IMR-90 (cell line): ENCODE data around the gene RGL1. TPM values are rescaled to one million over a fixed set of nuclear protein-coding genes. Genes with fewer than 3 reads are reported as not detected.

Experiments used
- ATAC-seq: fragments of 200-7000 bp; cut with Tn5 transposase; 2 replicates; pipeline ENCODE4 v1.9.1; 2020; ENCODE audit warnings: low read depth, mild to moderate bottlenecking, moderate library complexity
- BruUV-seq: library from RNA; stranded (reverse); fragments of 400-500 nt; replicated peaks from 2 replicates; lab custom pipeline; 2021; lab: Mats Ljungman, UMichigan
- CTCF ChIA-PET: fragments of 300-600 bp; formaldehyde crosslinking; extraction: SDS; loops from one replicate; lab custom pipeline; 2021; ENCODE audit warnings: antibody characterized with exemption; lab: Yijun Ruan, JAX
- POLR2A ChIA-PET: fragments of 300-600 bp; sonication (Branson Sonifier 250); formaldehyde crosslinking; loops from one replicate; lab custom pipeline; 2022; ENCODE audit warnings: antibody characterized with exemption; ENCODE audit not compliant: unreplicated experiment; lab: Charles Lee
- DNase-seq: peaks from one replicate; pipeline ENCODE4 v3.0.0; 2013
- H2AFZ ChIP-seq: replicated peaks from 2 replicates; pipeline ENCODE3; 2013; ENCODE audit warnings: low read length, mild to moderate bottlenecking; ENCODE audit not compliant: poor library complexity
- H2AK5ac ChIP-seq: 2 replicates; pipeline ENCODE4 v1.6.1; 2013; ENCODE audit warnings: low read depth, low read length, inconsistent platforms
- H2AK9ac ChIP-seq: replicated peaks from 2 replicates; pipeline ENCODE3; 2013; ENCODE audit warnings: mild to moderate bottlenecking, low read depth, low read length, moderate library complexity; ENCODE audit not compliant: poor library complexity
- H2BK120ac ChIP-seq: 2 replicates; pipeline ENCODE4 v1.6.1; 2013; ENCODE audit warnings: low read depth, low read length, inconsistent platforms
- H2BK15ac ChIP-seq: 3 replicates; pipeline ENCODE4 v1.6.1; 2013; ENCODE audit warnings: low read depth, low read length, inconsistent platforms
- H2BK20ac ChIP-seq: 2 replicates; pipeline ENCODE4 v1.6.1; 2013; ENCODE audit warnings: low read depth, mild to moderate bottlenecking, inconsistent platforms, low read length, moderate library complexity
- H2BK5ac ChIP-seq: 2 replicates; pipeline ENCODE4 v1.6.1; 2013; ENCODE audit warnings: mild to moderate bottlenecking, low read depth, low read length, inconsistent platforms; ENCODE audit not compliant: poor library complexity, severe bottlenecking
- H3K14ac ChIP-seq: replicated peaks from 2 replicates; pipeline ENCODE4 v1.6.1; 2013; ENCODE audit warnings: low read depth, low read length, inconsistent platforms
- H3K18ac ChIP-seq: 2 replicates; pipeline ENCODE4 v1.6.1; 2013; ENCODE audit warnings: low read depth, low read length, control low read depth
- H3K23ac ChIP-seq: 2 replicates; pipeline ENCODE4 v1.6.1; 2013; ENCODE audit warnings: low read depth, low read length, inconsistent platforms
- H3K27ac ChIP-seq: 2 replicates; pipeline ENCODE4 v1.5.1; 2013; ENCODE audit warnings: mild to moderate bottlenecking, control low read depth, low read length; ENCODE audit not compliant: insufficient read depth
- H3K27me3 ChIP-seq: 2 replicates; pipeline ENCODE4 v1.6.1; 2013; ENCODE audit warnings: low read length; ENCODE audit not compliant: control insufficient read depth, insufficient read depth
- H3K36me3 ChIP-seq: 2 replicates; pipeline ENCODE4 v1.6.1; 2013; ENCODE audit warnings: low read length, mixed read lengths; ENCODE audit not compliant: control insufficient read depth, insufficient read depth
- H3K4ac ChIP-seq: 2 replicates; pipeline ENCODE4 v1.6.1; 2013; ENCODE audit warnings: low read depth, low read length, inconsistent platforms
- H3K4me1 ChIP-seq: 2 replicates; pipeline ENCODE4 v1.6.1; 2013; ENCODE audit warnings: low read length, mixed read lengths; ENCODE audit not compliant: control insufficient read depth, insufficient read depth
- H3K4me2 ChIP-seq: 2 replicates; pipeline ENCODE4 v1.6.1; 2013; ENCODE audit warnings: low read depth, mild to moderate bottlenecking, control low read depth, low read length, moderate library complexity
- H3K4me3 ChIP-seq: 2 replicates; pipeline ENCODE4 v1.5.1; 2013; ENCODE audit warnings: low read depth, mild to moderate bottlenecking, control low read depth, low read length, moderate library complexity; ENCODE audit not compliant: insufficient read depth
- H3K56ac ChIP-seq: 2 replicates; pipeline ENCODE4 v1.6.1; 2013; ENCODE audit warnings: low read length, inconsistent platforms; ENCODE audit not compliant: insufficient read depth; ENCODE audit errors: extremely low read depth
- H3K79me1 ChIP-seq, 2 experiments: 2 replicates each; pipeline ENCODE4 v1.6.1; 2013; ENCODE audit warnings: low read length in 2 of 2, inconsistent platforms in 1 of 2, low read depth in 1 of 2
- H3K9ac ChIP-seq: 2 replicates; pipeline ENCODE4 v1.6.1; 2013; ENCODE audit warnings: low read depth, low read length, control low read depth
- H3K9me1 ChIP-seq: 2 replicates; pipeline ENCODE4 v1.6.1; 2013; ENCODE audit warnings: low read length, inconsistent platforms; ENCODE audit not compliant: insufficient read depth
- H3K9me3 ChIP-seq: 2 replicates; pipeline ENCODE4 v1.6.1; 2013; ENCODE audit warnings: low read length; ENCODE audit not compliant: control insufficient read depth, insufficient read depth
- H4K20me1 ChIP-seq: 2 replicates; pipeline ENCODE4 v1.6.1; 2013; ENCODE audit warnings: low read length, inconsistent platforms; ENCODE audit not compliant: insufficient read depth
- H4K5ac ChIP-seq: 2 replicates; pipeline ENCODE4 v1.6.1; 2013; ENCODE audit warnings: mild to moderate bottlenecking, low read depth, low read length, control low read depth
- H4K8ac ChIP-seq, 2 experiments: 2 replicates each; pipeline ENCODE4 v1.6.1; 2013; ENCODE audit warnings: low read depth in 2 of 2, low read length in 2 of 2, control low read depth in 1 of 2, inconsistent platforms in 1 of 2
- H4K91ac ChIP-seq: 2 replicates; pipeline ENCODE4 v1.6.1; 2013; ENCODE audit warnings: low read depth, low read length, inconsistent platforms; ENCODE audit not compliant: insufficient read depth
- CHD1 ChIP-seq: IDR thresholded peaks from 2 replicates; pipeline ENCODE4 v1.6.1; 2012; ENCODE audit warnings: low read depth, low read length, improper control_type of control experiment
- CTCF ChIP-seq: conservative IDR thresholded peaks from 2 replicates; pipeline ENCODE4 v1.5.1; 2012; ENCODE audit warnings: mild to moderate bottlenecking, low read depth, low read length, improper control_type of control experiment
- MAFK ChIP-seq: IDR thresholded peaks from 2 replicates; pipeline ENCODE4 v1.6.1; 2012; ENCODE audit warnings: low read depth, low read length, improper control_type of control experiment
- MAZ ChIP-seq: IDR thresholded peaks from 2 replicates; pipeline ENCODE4 v1.6.1; 2012; ENCODE audit warnings: low read depth, mild to moderate bottlenecking, low read length, improper control_type of control experiment, moderate library complexity, borderline replicate concordance
- POLR2A ChIP-seq: IDR thresholded peaks from 2 replicates; pipeline ENCODE4 v1.6.1; 2012; ENCODE audit warnings: mild to moderate bottlenecking, low read depth, low read length
- RCOR1 ChIP-seq: IDR thresholded peaks from 2 replicates; pipeline ENCODE4 v1.6.1; 2012; ENCODE audit warnings: mild to moderate bottlenecking, low read length, improper control_type of control experiment; ENCODE audit not compliant: insufficient replicate concordance
- SMC3 ChIP-seq: fragments of 150-350 bp; IDR thresholded peaks from 2 replicates; pipeline ENCODE4 v1.6.1; 2016; ENCODE audit warnings: low read depth, mild to moderate bottlenecking, antibody characterized with exemption, low read length, moderate library complexity
- WGBS, 2 experiments: methylation state at CpG; one replicate each; pipeline versions ENCODE4 v1.1.5 to v1.1.7; 2013; ENCODE audit warnings: missing lambda C conversion rate in 2 of 2; ENCODE audit not compliant: insufficient read length in 1 of 2; ENCODE audit errors: extremely low coverage in 2 of 2; 5-methylcytosine and 5-hydroxymethylcytosine counted together
- dilution Hi-C: fragments of 300-500 bp; cut with HindIII; formaldehyde crosslinking; loops from one replicate; pipeline ENCODE4 v1.14.3; 2018; ENCODE audit warnings: low sequenced_read_pairs; ENCODE audit not compliant: unreplicated experiment
- in situ Hi-C: fragments of 300-500 bp; cut with MboI; formaldehyde crosslinking; loops from 3 replicates; pipeline ENCODE4 v1.14.3; 2019; ENCODE audit warnings: low sequenced_read_pairs, inconsistent platforms, mixed read lengths
- intact Hi-C: fragments of 100-400 bp; cut with micrococcal nuclease; formaldehyde crosslinking; loops from 2 replicates; pipeline ENCODE4 v1.10.0; 2022
- polyA plus RNA-seq, 3 experiments: library from polyadenylated mRNA; depleted of rRNA; stranded (reverse); fragments of >200 nt; gene quantifications; 2 replicates each; pipeline ENCODE4 v1.2.3, GENCODE V29; 2012; ENCODE audit warnings: low replicate concordance in 1 of 3
- total RNA-seq: library from RNA; depleted of rRNA; stranded (reverse); fragments of >200 nt; gene quantifications from 2 replicates; pipeline ENCODE4 v1.2.3, GENCODE V29; 2012
- TF ChIP-seq, protein P1 (sequence below): fragments of 150-350 bp; IDR thresholded peaks from 2 replicates; pipeline ENCODE4 v1.6.1; 2016; ENCODE audit warnings: low read depth, mild to moderate bottlenecking, low read length, moderate library complexity, borderline replicate concordance

Gene RGL1
- total and polyA plus RNA-seq, 2 of the 4 experiments (the other 2 are of a cell fraction) = 4.7 to 7.5 TPM

GRCh38 chr1:183879966-183880365, 75.0 kb downstream of the RGL1 start:
- no peak overlapping the region for H3K18ac ChIP-seq
- no peak overlapping the region for H2AK9ac ChIP-seq
- H3K9ac ChIP-seq = no peak overlapping the region
- H3K36me3 ChIP-seq = peaks cover 7% of the 10 kb centered on the region
- H2BK20ac ChIP-seq = no peak overlapping the region
- ChIA-PET CTCF (interaction anchor here (0.7 kb wide), 1 partner anchor 41 kb away, joined by 3 read pairs; no protein-coding TSS in a partner anchor), POLR2A (no interaction called here)
- no peak overlapping the region for H3K23ac ChIP-seq
- no peak overlapping the region for H2BK15ac ChIP-seq
- BruUV-seq = no TSS peak
- no peak overlapping the region for H3K14ac ChIP-seq
- no peak overlapping the region for H3K4me2 ChIP-seq
- no peak overlapping the region for H3K4me3 ChIP-seq
- peaks cover 0 to 3% of the 10 kb centered on the region in 2 experiments; a peak in 1 of 4 replicates for H3K79me1 ChIP-seq
- no CpG with 5 or more reads among the region's 1 CpG for WGBS, 2 experiments
- ATAC-seq (no peak), DNase-seq (no peak)
- H3K27me3 ChIP-seq = no peaks in the 10 kb centered on the region
- no peaks in the 10 kb centered on the region; the same call in 1 of the 2 replicates for H4K20me1 ChIP-seq
- dilution Hi-C loops = no loop called here
- no peak overlapping the region for H4K91ac ChIP-seq
- no peak overlapping the region for H4K8ac ChIP-seq
- peaks cover 13% of the 10 kb centered on the region for H3K9me1 ChIP-seq
- no peak overlapping the region for H3K56ac ChIP-seq
- H2BK120ac ChIP-seq = no peak overlapping the region
- in situ Hi-C loops = no loop called here
- intact Hi-C loops = no loop called here
- TF ChIP-seq CTCF (no peak), POLR2A (no peak), SMC3 (no peak), MAZ (no peak), MAFK (no peak), RCOR1 (no peak), CHD1 (no peak)
- TF ChIP-seq, protein P1, sequence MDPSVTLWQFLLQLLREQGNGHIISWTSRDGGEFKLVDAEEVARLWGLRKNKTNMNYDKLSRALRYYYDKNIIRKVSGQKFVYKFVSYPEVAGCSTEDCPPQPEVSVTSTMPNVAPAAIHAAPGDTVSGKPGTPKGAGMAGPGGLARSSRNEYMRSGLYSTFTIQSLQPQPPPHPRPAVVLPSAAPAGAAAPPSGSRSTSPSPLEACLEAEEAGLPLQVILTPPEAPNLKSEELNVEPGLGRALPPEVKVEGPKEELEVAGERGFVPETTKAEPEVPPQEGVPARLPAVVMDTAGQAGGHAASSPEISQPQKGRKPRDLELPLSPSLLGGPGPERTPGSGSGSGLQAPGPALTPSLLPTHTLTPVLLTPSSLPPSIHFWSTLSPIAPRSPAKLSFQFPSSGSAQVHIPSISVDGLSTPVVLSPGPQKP = no peak
- no peak overlapping the region for H3K27ac ChIP-seq
- H3K4me1 ChIP-seq = peaks cover 12% of the 10 kb centered on the region
- H4K5ac ChIP-seq = no peak overlapping the region
- H2AFZ ChIP-seq = no peak overlapping the region
- H2BK5ac ChIP-seq = no peak overlapping the region
- no peak overlapping the region for H2AK5ac ChIP-seq
- H3K9me3 ChIP-seq = no peaks in the 10 kb centered on the region
- no peak overlapping the region for H3K4ac ChIP-seq
